HS-5 (cell line): Measurements from ENCODE around the gene PCOLCE2.

Experiments
- DNase-seq: peaks from one replicate; pipeline ENCODE4 v3.0.0-alpha.2; 2012; ENCODE audit warnings: low read depth

The PCOLCE2 gene

GRCh38 chr3:142888481-142889211 lies at the start of gene PCOLCE2:
Gene PCOLCE2 (minus strand): TSS chr3:142889083. CDS start chr3:142888896, 187 bp downstream.
- peak; percentile 9 for DNase-seq

DNA sequence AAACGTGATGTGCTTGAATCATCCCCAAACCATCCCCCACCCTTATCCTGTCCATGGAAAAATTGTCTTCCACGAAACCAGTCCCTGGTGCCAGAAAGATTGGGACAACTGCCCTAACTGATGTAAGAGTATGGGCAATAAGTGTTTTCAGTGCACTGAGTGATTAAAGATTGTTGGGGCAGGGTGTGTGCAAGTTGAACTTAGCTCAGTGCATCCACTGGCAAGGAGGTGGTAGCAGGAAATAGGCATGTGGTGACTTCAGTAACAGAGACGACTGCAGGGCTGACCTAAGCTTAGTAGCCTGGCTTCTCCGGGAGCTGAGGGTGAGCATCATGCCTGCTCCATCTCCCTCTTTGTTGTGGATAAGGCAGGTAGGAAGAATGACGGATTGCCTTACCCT lies 47.1 kb upstream of the PCOLCE2 start:
- DNase-seq, result no peak

DNA sequence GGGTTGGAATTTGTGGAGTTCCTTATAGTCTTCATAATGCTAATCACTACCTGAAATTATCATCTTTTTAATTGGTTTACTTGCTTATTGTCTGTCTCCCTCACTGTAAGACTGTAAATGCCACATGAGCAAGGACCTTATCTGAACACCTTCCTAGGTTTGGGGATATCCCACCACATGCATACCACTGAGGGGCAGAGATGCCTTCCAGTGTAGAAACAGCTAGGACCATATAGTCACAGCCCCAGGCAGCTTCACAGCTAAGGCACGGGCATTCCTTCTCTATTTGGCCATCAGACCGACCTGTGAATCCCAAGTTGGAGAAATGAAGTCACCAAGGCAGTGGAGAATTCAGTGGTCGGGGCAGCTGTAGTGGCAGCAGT lies 46.0 kb upstream of the PCOLCE2 start:
- DNase-seq, result no peak

GRCh38 chr3:142934128-142934886 lies 45.4 kb upstream of the PCOLCE2 start:
- DNase-seq, result no peak

GRCh38 chr3:142931222-142931621 lies 42.3 kb upstream of the PCOLCE2 start:
- no peak for DNase-seq

- no peak for DNase-seq
Observed at GRCh38 chr3:142930463-142930862, 41.6 kb upstream of the PCOLCE2 start.

DNA sequence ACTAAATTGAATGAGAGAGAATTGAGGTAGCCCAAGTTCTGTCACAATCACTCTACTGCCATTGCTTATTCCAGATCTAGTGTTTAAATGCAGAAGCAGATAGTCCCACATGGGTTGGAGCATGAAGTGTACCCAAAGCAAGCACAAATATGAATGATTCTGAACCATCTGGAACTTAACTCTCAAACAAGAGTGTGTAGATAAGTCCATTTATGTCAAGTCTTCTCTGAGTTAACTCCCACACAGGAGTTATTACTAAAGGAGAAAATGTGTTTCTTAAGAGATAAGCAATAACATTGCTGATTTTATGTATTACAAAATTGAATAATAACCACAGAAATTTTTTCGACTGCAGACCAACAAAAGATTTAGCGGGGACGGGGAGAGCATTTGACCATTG lies 41.0 kb upstream of the PCOLCE2 start:
- DNase-seq, result no peak

GRCh38 chr3:142929109-142929508 lies 40.2 kb upstream of the PCOLCE2 start:
- DNase-seq, result peak; percentile 8

DNA sequence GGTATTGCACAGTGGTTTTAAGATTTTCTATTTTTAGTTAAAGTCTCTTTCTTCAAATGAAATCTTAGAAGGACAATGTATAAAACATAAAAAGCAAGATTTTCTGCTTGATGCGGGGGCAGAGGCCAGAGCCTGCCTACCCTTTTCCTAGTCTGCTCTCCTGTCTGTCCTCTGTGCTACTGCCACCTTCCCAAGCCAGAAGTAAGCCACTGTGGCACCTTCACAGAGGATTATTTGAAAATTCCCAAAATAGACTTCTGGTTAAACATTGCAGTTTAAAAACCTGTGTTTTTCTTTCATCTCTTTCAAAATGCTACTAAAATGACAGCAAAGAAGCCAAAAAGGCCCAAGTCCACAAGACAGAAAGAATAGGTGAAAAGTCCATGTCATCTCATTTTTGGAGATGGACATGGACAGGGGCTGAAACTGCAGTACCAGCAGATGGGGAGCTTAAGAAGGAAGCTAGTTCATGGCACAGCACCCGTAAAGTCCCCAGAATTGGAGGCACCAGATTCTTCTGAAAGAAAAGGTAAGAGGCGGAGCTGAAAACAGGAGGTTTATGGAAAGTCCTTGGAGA lies 37.6 kb upstream of the PCOLCE2 start:
- no peak for DNase-seq

GRCh38 chr3:142925140-142925539 lies 36.3 kb upstream of the PCOLCE2 start:
- DNase-seq, result no peak

DNA sequence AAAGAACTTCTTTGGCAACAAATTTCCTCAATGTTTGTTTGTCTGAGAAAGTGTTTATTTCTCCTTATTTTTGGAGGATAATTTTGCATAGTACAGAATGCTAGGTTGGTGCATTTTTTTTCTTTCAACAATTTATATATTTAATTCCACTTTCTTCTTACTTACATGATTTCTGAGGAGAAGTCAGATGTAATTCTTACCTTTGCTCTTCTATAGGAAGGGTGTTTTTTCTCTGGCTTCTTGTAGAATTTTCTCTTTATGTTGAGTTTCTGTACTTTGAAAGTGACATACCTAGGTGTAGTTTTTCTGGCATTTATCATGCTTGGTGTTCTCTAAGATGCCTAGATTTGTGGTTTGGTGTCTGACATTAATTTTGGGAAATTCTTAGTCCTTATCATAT lies 34.8 kb upstream of the PCOLCE2 start:
- DNase-seq, result no peak

DNA sequence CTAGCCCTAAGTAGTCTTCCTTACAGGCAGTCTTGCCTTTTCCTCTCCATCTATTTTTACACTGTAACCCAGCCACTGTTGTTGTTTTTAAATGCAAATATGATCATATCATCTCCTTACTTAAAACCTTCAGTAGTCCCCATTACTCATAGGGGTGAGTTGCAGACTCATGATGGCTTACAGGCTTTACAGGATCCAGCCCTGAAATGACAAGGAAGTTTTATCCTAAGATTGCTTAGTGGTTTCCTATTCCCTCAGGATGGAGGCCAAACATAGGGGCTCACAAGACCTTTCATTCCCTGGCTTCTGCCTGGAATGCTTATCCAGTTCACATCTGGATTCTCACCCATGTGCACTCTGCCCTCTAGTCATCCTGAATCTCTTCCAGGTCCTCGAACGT lies 27.7 kb upstream of the PCOLCE2 start:
- peak; percentile 2 for DNase-seq

DNA sequence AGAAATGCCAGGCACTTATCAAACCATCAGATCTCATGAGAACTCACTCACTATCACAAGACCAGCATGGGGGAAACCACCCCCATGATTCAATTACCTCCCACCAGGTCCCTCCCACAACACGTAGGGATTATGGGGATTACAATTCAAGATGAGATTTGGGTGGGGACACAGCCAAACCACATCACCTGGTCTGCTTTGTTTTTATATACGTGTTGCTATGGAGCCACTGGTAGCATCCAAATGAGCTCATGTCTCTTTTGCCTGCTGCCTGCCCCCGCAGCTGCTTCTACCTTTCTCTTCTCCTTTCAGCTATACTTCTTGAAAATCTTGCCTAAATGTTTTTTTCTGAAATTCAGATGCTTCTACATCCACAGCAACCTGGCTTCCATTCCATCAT lies 26.8 kb upstream of the PCOLCE2 start:
- DNase-seq, result no peak

- no peak for DNase-seq
Observed at GRCh38 chr3:142914286-142914811, 25.5 kb upstream of the PCOLCE2 start.

- no peak for DNase-seq
Observed at GRCh38 chr3:142913432-142913831, 24.5 kb upstream of the PCOLCE2 start.

- DNase-seq, result no peak
Observed at GRCh38 chr3:142912402-142913172, 23.7 kb upstream of the PCOLCE2 start.

GRCh38 chr3:142910280-142910679 lies 21.4 kb upstream of the PCOLCE2 start:
- no peak for DNase-seq

DNA sequence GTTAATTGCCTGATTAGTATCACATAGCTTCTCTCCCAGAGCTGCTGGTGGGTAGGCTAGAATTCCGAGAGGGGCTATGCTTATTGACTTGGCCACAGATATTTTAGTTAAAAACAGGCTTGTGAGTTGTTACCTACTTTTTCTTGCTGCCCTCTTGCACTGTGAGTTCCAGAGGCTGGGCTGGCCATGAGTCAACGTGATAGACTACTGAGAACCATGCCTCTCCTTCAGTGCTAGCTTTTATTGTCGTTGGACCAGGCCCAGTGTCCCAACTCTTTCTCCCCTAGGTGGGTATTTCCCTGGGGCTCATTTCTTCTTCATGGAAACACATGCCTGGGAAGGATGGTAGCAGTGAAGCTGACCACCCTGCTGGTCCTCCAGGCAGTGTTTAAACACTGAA lies 20.4 kb upstream of the PCOLCE2 start:
- no peak for DNase-seq

DNA sequence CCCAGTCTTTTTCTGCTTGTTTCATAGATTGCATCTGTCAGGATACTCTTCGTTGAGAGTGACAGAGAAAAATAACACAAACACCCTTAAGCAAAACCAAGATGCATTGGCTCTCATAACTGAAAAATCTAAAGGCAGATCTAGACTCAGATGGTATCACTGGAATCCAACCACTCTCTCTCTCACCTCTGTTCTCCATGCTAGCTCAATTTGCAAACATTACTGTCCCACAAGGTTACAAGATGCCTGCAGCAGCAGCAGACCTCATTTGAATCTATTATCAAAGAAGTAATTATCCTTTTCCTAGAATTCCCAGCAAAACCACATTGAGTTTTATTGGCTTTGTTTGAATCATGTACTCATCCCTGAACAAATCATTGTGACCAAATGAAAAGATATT lies 19.1 kb upstream of the PCOLCE2 start:
- no peak for DNase-seq

- DNase-seq, result peak; percentile 16
Observed at GRCh38 chr3:142904639-142905436, 16.0 kb upstream of the PCOLCE2 start.

- no peak for DNase-seq
Observed at GRCh38 chr3:142902356-142902755, 13.5 kb upstream of the PCOLCE2 start.
